Esophagus muscularis mucosa (tissue), 4 donors: ENCODE results near the gene VAT1. TPM values are rescaled to one million over a fixed set of nuclear protein-coding genes. Genes with fewer than 3 reads are reported as not detected.
A peak's percentile ranks its signal among the peaks of the same experiment; 100 is the strongest.
"Not testable (repeated sequence)": the region's sequence is repeated elsewhere in the genome, so short reads cannot be mapped to it uniquely, and the experiment has no call there.

ENCODE experiments used
- DNase-seq: peaks from one replicate; pipeline ENCODE4 v3.0.0-alpha.2; 2017; ENCODE audit errors: extremely low spot score
- H3K27ac ChIP-seq, 4 donors: fragments of 200-600 bp; sonication (generic); replicated peaks in 1 of 4; 1 replicate in 3 of 4; 2 replicates in 1 of 4; pipeline ENCODE4 v1.5.1; 2016 to 2019; ENCODE audit warnings: mild to moderate bottlenecking in 1 of 4
- H3K27me3 ChIP-seq, 4 donors: fragments of 200-600 bp; sonication (generic); one replicate each; pipeline versions ENCODE4 v1.5.1 to v1.6.0; 2016 to 2019
- H3K36me3 ChIP-seq, 4 donors: fragments of 200-600 bp; sonication (generic); one replicate each; pipeline ENCODE4 v1.5.1; 2016 to 2019
- H3K4me1 ChIP-seq, 4 donors: fragments of 200-600 bp; sonication (generic); one replicate each; pipeline ENCODE4 v1.5.1; 2016 to 2019
- H3K4me3 ChIP-seq, 4 donors: fragments of 200-600 bp; sonication (generic); 1 replicate in 2 of 4; 2 replicates in 2 of 4; pipeline ENCODE4 v1.5.1; 2016 to 2019; ENCODE audit warnings: mild to moderate bottlenecking in 4 of 4, moderate library complexity in 1 of 4
- H3K9me3 ChIP-seq, 4 donors: fragments of 200-600 bp; sonication (generic); 1 replicate in 3 of 4; 2 replicates in 1 of 4; pipeline ENCODE4 v1.5.1; 2016 to 2019
- CTCF ChIP-seq, 3 experiments: fragments of 200-600 bp in 2 of 3; fragments of 450-650 bp in 1 of 3; sonication (generic) in 2 of 3; IDR thresholded peaks; one replicate each; pipeline ENCODE4 v1.5.1; 2017 to 2019; ENCODE audit warnings: antibody characterized with exemption in 3 of 3, mild to moderate bottlenecking in 2 of 3, moderate library complexity in 1 of 3
- EP300 ChIP-seq: sonication (generic); formaldehyde crosslinking; IDR thresholded peaks from one replicate; pipeline ENCODE4 v1.6.1; 2017; ENCODE audit warnings: antibody characterized with exemption
- POLR2A ChIP-seq: fragments of 450-650 bp; IDR thresholded peaks from one replicate; pipeline ENCODE4 v1.6.1; 2017; ENCODE audit warnings: antibody characterized with exemption, moderate library complexity, mild to moderate bottlenecking, low read depth
- POLR2AphosphoS5 ChIP-seq, 2 donors: sonication (generic); formaldehyde crosslinking; IDR thresholded peaks; one replicate each; pipeline ENCODE4 v1.6.1; 2017; ENCODE audit warnings: antibody characterized with exemption in 2 of 2
- WGBS: methylation state at CpG from one replicate; pipeline ENCODE4 v1.1.5; 2018; 5-methylcytosine and 5-hydroxymethylcytosine counted together
- intact Hi-C: fragments of 100-400 bp; cut with DNase I; formaldehyde crosslinking; loops from one replicate; pipeline ENCODE4 v1.15.1; 2023
- total RNA-seq, 4 donors: library from RNA; depleted of rRNA; stranded (reverse); fragments of >200 nt; gene quantifications; one replicate each; pipeline versions ENCODE4 v1.1.0 to v1.2.1, GENCODE V29; 2016

Gene VAT1
- total RNA-seq, 4 donors from 2014 or later: 106 to 190 (median 139) TPM

DNA sequence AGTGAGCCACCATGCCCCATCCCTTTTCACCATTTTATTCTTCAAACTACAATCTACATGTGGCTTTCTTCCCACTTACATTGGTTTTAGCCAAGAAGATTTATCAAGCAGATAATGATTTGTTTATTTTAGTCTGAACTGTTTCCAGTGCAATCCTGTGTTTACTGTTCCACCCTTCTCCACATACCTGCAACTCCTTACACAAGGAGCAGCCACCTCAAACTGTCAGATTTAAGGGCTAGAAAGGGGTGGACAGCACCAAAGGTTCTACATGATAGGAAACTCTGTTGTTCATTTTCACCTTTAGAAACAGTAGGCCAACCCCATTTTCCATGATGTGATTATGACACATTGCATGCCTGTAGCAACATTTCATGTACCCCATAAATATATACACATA is 39.9 kb downstream of the VAT1 start:
- no peaks in the 10 kb centered on the region for H3K27me3 ChIP-seq
- no peak overlapping the region for H3K4me3 ChIP-seq
- no peak for DNase-seq
- peaks cover 14 to 30% (median 21%) of the 10 kb centered on the region in 4 donors for H3K36me3 ChIP-seq
- intact Hi-C loops: no loop called here
- H3K4me1 ChIP-seq: peaks cover 19 to 46% (median 39%) of the 10 kb centered on the region in 4 donors
- TF ChIP-seq EP300 (no peak), POLR2AphosphoS5 (IDR thresholded peaks at IDR 0.05) (no peak)
- H3K27ac ChIP-seq: no peak overlapping the region
- no peaks in the 10 kb centered on the region for H3K9me3 ChIP-seq

GRCh38 chr17:42980766-42981397 is 41.3 kb downstream of the VAT1 start:
- TF ChIP-seq EP300 (no peak), POLR2AphosphoS5 (IDR thresholded peaks at IDR 0.05) (peak in 1 of 2 donors; percentile 5), CTCF (IDR thresholded peaks at IDR 0.05) (peak in 2 of 3 experiments; percentile 6 to 27)

DNA sequence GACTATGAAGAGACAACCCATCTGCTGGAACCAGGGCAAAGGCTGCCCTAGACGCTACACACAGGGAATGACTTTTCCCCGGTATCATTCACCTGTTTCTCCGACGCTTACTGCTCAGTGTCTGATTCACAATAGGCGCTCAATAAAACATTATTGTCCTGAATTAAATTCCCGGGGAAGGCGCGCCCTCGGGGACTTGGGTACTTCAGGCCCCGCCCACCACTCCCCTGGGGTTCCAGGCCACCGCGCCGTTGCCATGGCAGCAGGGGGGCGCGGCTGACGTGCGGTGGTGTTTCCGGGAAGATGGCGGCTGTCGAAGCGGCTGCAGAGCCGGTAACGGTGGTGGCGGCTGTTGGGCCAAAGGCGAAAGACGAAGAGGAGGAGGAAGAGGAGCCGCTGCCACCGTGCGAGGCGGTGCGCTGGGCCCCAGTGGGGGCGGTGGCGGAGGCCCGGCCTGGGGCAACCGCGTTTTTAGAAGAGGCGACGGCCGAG is 41.9 kb downstream of the VAT1 start, which contains the start of gene RUNDC1:
Gene RUNDC1, plus strand, starts transcription at position 292 of the 492 bp plus-strand sequence. Its CDS starts 12 bp downstream, at position 304.
- peak; percentile 96 for DNase-seq
- peak within 1 kb of the TSS; percentile 85 to 93 (median 88) for H3K27ac ChIP-seq
- WGBS: 0% methylated on average over 5 of the region's 39 CpGs
- H3K4me1 ChIP-seq: peaks cover 19 to 46% (median 36%) of the 10 kb centered on the region in 4 donors
- H3K9me3 ChIP-seq: no peaks in the 10 kb centered on the region
- H3K36me3 ChIP-seq: peaks cover 0 to 12% (median 3%) of the 10 kb centered on the region in 4 donors
- TF ChIP-seq EP300: no peak
- TF ChIP-seq POLR2AphosphoS5 (IDR thresholded peaks at IDR 0.05): peak; percentile 74 to 76
- TF ChIP-seq POLR2A: peak; percentile 34
- no peak for TF ChIP-seq CTCF (IDR thresholded peaks at IDR 0.05)
- H3K27me3 ChIP-seq: no peaks in the 10 kb centered on the region
- intact Hi-C loops: no loop called here
- H3K4me3 ChIP-seq: peak within 1 kb of the TSS; percentile 83 to 100 (median 92)

More at GRCh38 chr17:42980766-42981397, 41.3 kb downstream of the VAT1 start:
- Histone ChIP-seq H3K27me3 (no peaks in the 10 kb centered on the region), H3K4me1 (peaks cover 19 to 46% (median 37%) of the 10 kb centered on the region in 4 donors), H3K4me3 (peak overlapping the region; percentile 83 to 100 (median 92)), H3K36me3 (peaks cover 2 to 16% (median 8%) of the 10 kb centered on the region in 4 donors), H3K9me3 (no peaks in the 10 kb centered on the region), H3K27ac (peak overlapping the region; percentile 85 to 93 (median 88))
- intact Hi-C loops: no loop called here
- WGBS: under 1% methylated on average over 20 of the region's 67 CpGs
- no peak for DNase-seq

DNA sequence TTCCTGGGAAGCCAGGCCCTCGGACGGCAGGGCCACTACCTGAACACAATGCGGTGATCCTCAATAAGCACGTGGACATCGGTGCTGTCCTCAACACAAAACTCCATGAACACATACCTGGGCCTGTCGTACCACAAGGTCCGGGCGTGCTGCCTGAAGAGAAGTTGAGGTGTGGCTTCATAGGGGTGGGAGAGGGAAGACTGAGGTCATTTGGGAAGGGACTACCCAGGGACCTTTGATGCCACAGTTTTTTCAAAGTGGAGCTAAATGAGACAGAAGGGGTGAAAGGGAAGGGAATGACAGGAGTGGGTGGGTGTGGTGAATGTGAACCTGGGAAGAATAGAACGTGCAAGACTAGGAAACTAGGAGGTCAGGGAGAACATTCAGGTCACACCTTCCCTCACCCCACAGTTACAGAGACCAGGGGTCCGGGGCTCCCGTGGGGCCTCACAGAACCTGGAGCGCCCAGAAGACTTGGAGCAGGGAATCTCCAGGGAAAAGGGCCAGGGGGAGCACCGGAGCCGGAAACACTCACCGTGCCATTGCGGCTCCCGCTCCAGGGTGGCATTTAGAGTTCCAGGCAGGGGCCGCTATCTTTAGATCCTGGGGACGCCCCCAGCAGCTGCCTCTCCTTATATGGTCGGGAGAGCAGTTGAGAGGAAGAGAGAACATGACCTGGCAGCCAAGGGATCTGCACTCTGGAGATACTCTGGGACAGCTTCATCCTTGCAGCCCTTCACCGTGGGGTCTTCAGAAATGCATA is 42.5 kb downstream of the VAT1 start, which contains the start of gene PTGES3L:
Gene PTGES3L, minus strand, starts transcription at position 570 of the 763 bp plus-strand sequence. Its CDS starts 27 bp downstream, at position 543.
- peak within 1 kb of the TSS; percentile 83 to 100 (median 92) for H3K4me3 ChIP-seq
- peak within 1 kb of the TSS; percentile 85 to 93 (median 88) for H3K27ac ChIP-seq
- H3K36me3 ChIP-seq: peaks cover 0 to 6% (median 2%) of the 10 kb centered on the region in 4 donors
- H3K4me1 ChIP-seq: peaks cover 19 to 42% (median 33%) of the 10 kb centered on the region in 4 donors
- no peak for DNase-seq
- H3K9me3 ChIP-seq: no peaks in the 10 kb centered on the region
- peak in 1 of 2 donors; percentile 48 for TF ChIP-seq POLR2AphosphoS5 (IDR thresholded peaks at IDR 0.05)
- TF ChIP-seq EP300: no peak
- peak in 1 of 3 experiments; percentile 9 for TF ChIP-seq CTCF (IDR thresholded peaks at IDR 0.05)
- TF ChIP-seq POLR2A: no peak
- no peaks in the 10 kb centered on the region for H3K27me3 ChIP-seq
- 24% methylated on average over 20 of the region's 21 CpGs for WGBS
- intact Hi-C loops: no loop called here

GRCh38 chr17:42975701-42976100 is 46.5 kb downstream of the VAT1 start:
- DNase-seq, H3K4me3 ChIP-seq, H3K9me3 ChIP-seq, H3K27ac ChIP-seq, H3K36me3 ChIP-seq, H3K27me3 ChIP-seq, intact Hi-C loops: not testable (repeated sequence)
- peaks cover 10 to 16% (median 14%) of the 10 kb centered on the region in 4 donors for H3K4me1 ChIP-seq
- WGBS: 87% methylated on average over 16 of the region's 16 CpGs
